Skin of body (tissue), 2 donors: ENCODE results near the gene JAZF1. TPM values are rescaled to one million over a fixed set of nuclear protein-coding genes. Genes with fewer than 3 reads are reported as not detected.

ENCODE experiments used
- DNase-seq: peaks from one replicate; lab custom pipeline; 2025; lab: John Stamatoyannopoulos, UW
- total RNA-seq: library from RNA; depleted of rRNA; stranded (reverse); fragments of >200 nt; gene quantifications from one replicate; pipeline ENCODE4 v1.2.3, GENCODE V29; 2014

The JAZF1 gene
- total RNA-seq, 1 donor from 2014 or later, result 22.1 TPM

DNA sequence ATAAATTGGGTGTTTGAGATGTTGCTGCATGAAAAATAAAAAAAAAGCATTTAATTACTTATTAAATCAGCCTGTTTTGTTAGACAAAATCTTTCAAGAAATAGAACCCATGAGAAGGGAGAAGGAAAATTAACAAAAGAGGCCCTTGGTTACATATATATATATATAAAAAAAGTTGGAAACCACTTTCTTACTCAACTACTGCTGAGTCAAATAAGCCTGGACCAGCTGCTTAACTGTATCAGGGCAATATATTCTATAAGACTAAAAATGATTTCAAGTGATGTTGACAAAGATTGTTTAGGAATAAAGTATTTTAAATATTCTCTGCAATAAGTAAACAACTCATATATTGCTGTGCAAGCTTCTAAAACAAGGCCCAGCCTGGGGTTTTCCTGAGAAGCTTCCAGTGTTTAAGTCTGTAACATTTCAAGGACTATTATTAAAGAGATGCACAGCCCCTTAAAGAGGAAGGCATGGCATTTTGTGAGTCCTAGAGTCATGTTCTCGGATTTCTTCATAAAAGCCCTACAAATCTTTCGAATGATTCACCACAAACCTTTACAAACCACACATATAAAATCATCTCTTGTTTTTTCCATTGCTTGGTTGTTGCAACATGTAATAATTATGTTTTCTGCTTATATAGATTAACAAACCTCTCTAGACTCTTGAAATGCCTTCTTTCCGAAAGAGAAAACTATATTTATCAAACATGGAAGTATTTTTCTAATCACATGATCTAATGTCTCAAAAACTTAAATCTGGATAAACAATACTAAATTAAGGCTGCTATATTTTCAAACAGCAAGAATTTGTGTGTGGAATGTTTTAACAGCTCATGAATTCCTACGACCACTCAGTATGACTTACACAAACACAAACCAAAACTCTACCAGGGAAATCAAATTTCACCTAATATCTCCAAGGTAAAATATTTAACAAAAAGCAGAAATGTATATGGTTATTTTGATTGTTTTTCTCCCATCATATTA, 14.3 kb downstream of the JAZF1 start:
- no peak for DNase-seq

DNA sequence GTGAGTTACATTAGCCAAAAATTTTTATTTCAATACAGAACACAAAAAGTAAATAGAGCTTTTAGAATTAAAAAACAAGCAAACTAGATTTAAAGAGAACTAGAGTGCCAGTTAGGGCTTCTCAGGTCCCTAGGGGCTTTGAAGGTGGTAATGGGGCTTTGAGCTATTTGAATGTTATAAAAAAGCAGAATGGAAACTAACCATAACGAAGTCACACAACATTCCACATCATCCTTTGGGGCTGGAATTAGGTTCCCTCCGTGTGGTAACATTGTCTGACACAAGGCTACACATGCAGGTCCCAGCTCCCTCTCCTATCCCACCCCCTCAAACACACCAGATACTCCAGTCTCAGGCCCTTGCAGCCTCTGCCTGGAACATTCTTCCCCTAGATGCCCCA, 15.3 kb downstream of the JAZF1 start:
- no peak for DNase-seq

DNA sequence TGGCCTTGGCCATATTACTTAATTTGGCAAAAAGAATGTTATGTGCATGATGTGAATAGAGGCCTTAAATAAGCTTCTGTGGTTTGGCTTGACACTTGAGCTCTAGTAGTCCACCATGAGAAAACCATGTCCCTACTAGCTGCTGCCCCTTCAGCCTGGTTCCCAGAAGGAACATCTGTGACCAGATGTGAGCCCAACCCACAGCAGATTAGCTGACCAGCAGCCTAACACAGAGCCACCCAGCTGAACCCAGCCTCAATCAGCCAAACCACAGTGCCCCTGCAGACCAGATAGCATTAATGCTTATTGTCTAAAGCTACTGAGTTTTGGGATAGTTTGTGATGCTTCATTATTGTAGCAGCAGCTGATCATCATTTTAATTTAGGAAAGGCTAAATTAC, 16.6 kb downstream of the JAZF1 start:
- no peak for DNase-seq

DNA sequence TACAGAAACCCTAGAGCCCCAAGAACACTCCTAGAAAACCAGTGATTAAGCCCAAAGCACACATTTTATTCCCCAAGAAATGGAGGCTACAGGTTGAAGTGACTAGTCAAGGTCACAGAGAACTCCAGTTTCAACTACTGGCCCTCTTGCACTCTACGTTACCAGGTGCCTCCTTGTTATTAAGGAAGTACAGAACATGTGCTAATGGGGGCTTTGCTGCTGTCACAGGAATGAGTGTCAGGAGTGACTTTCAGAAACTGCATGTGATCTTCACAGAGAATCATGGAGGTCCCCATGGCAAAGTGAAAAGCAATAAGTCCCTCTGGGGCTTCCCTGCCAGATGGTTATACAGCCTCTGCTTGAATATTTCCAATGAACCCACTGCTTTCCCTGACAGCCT, 19.3 kb downstream of the JAZF1 start:
- DNase-seq, result no peak

DNA sequence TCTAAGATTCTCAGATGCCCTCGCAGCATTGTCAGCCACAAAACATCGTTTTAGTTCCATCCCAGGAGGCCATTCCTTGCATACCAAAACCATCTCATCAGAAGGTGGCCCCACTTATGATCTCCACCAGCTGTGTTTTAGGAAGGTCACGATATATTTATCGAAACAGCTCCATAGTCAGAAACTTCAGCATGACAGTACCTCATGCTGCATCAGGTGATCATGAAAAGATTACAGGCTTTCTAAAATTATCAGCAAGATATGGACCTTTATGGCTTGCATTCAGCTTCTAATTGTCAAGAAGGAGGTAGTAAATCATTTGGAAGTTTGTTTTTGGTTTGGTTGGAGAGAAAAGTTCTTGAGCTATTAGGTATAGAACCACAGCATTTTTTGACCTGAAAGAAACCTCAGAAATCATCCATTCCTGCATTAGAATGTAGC, 20.0 kb downstream of the JAZF1 start:
- no peak for DNase-seq

DNA sequence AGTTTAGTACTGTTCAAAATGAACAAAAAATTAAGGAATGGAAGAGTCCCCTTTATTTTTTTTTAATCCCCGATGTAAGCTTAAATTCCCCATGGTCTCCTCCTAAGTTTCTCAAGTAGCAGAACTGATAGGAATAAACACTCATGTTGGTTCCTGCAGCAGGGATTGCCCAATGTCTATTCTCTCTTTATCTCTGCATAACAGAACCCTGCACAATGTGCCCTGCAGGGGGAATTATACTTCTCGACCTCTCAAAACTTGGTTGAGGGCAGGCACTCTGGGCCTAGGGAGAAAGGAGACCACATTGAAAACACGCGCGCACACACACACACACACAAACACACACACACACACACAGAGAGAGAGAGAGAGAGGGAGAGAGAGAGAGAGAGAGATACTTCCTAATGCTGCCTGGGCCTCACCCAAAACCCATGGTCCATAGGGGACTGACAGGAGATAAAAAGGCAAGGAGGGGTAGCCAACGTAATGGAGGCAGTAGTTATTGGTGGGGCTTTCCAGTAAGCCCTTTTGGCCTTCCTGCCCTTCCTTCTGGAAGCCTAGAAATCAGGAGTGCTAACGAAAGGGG, 22.7 kb downstream of the JAZF1 start:
- DNase-seq, result no peak

DNA sequence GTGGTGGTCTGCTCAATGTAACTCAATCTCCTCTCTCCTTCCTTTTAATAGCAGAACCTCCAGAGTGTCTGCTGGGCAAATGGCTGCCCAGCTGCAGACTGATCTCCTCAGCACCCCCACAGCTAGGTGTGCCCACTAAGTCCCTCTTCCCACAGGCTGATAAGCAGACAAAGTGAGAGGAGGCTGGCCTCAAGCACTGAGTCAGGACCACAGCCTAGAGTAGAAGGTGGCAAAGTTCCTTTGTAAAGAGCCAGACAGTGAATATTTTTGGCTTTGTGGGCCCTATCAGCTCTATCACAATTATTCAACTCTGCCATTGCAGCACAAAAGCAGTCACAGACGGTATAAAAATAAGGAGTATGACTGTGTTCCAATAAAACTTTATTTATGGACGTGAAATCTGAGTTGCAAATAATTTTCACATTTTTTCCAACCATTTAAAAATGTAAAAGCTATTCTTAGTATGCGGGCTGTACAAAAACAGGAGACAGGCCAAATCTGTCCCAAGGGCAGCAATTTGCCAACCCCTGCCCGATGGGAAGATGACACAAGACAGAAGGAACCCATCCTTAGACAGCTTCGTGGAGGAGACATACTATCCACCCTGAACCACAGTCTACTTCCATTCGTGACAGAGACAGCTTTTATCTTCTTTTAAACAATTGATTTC, 23.4 kb downstream of the JAZF1 start:
- DNase-seq, result no peak

DNA sequence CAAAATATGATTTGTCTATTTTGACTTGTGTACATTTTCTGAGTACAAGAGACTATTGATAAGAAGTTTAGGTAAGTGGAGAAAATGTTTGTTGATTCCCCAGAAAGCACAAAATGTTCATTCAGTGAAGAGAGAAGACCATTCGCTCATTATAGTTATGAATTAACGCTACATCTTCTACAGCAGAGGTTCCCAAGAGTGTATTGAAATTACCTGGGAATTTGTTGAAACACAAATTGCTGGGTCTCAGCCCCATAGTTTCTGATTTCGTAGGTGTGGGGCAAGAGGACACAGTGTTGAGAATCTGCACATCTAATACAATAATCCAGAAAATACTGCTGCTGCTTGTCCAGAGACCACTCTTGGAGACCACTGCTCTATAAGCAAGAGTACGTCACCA, 24.2 kb downstream of the JAZF1 start:
- DNase-seq, result no peak

DNA sequence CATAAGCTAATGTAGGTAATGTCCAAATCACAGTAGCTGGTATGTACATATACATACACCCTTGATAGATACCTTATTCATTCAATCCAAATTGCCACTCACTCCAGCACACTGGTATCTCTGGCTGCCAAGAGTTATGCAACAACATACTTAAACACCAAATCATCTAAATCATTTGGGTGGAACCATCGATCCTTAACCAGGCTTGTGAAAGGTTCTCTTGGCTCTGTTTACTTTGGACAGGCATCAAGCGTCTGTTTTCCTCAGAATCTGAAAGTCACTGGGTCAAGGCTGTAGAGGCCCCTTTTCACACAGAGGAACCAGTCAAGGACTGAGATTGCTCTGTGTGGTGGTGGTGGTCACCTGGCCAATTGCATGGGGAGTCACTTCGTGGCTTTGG, 24.6 kb downstream of the JAZF1 start:
- DNase-seq, result no peak

DNA sequence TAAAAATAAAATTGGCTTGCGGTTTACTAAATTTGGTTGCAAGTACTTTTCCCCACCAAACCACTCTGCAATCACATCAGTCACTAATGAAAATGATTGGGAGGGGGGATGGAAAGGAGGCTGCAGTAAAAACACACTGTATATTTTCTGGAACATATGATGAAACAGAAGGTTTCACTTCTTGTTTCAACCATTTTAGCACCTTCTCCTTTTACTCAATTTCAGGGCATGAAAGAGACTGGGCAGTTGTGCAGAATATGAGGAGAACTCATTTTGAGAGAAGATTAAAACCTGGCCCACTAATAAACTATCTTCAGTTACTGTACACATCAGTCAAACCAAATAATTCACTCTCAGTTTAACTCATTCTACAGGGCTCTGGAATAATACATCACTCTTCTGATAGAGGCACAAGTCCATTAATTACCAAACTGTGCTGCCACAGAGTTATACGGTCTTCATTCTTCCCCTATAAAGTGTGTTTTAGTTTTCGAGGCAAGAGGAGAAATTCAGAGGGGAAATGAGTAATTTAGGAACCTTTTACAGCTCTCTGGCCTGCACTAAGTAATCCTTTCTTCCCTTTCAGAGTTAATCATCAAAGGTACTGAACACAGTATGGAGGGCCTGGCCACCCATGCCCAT, 25.5 kb downstream of the JAZF1 start:
- no peak for DNase-seq

DNA sequence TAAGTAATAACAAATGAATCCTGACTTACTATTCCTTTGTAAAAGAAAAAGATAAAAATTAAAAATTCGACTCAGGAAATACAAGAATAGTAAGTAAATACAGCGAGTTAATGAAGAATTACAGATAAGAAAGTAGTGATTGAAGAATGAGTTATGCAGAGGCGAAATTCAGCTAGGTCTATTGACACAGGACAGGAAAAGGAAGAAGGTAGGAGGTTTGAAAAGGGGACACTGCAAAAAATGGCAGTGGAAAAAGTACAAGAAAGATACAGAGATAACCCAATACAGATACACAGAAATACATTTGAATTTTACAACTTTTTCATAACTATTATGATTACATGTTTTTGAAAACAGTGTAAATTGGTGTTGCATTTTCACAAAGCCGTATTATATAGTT, 28.0 kb downstream of the JAZF1 start:
- DNase-seq, result no peak

DNA sequence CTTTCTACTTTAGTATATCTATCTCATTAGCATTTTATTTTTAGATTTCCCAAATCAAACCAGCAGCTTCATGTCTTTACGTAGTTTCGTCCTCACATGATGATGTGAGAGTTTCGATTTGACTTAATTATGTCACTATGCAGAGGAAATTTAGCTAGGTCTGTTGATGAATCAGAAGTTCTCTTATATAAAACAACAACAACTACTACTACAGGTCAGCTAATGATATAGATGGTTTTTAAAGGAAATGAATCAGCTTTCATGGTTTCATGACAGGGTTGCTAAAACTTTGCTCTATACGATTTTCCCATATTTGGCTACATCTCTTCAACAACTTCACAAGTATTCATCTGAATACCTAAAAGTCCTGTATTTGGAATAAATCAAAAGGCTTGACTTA, 28.6 kb downstream of the JAZF1 start:
- DNase-seq, result no peak

DNA sequence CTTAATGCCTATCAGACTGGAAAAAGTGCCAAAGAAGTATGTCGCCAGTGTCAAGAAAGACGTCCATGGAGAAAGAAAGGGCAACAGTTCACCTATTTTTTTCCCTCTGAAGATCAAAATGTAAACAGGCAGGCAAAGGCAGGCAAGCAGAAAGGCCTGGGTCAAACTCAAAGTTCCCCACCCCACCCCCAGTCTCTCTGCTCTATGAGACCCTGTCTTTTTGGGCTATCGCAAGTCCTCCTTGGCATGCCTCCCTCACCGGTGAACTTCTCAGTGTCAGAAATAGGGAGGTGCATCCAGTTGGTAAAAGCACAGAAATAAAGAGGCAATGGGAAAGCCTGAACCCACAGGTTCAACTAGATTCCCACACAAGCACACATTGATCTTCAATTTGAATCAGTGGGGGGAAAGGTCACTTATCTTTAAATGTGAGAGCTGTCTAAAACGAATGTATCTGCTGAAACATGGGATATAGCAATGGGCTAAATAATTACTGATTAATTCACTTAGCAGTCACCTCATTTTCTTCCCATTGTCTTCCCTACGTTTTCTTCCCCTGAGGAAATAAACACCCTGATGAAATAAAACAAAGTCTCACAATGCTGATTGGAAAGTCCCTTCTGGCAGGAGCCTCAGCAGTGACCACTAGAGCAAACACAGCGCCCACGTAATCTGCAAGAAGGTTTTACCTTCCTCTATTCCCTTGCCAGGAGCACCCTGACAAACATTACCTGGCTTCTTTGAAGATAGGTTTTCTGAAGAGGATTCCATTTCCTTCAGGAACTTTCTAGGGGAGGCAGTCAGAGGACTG, 31.1 kb downstream of the JAZF1 start:
- no peak for DNase-seq

DNA sequence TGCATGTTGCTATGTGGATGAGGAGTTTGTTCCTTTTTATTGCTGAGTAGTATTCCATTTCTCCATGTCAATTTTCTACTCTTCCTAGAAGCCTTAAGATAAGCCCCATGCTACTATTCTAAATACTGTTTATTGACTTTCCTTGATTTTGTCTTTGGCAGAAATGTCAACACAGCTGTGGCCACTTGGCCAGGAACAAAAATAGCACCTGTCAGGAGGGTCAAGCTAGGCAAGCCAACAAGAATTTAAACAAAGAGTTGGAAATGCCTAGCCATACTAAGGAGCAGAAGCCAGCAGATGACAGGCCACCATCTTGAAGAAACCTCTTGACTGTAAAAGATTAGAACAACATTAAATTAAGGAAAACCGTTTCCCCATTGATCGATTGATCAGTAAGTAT, 34.7 kb downstream of the JAZF1 start:
- no peak for DNase-seq

DNA sequence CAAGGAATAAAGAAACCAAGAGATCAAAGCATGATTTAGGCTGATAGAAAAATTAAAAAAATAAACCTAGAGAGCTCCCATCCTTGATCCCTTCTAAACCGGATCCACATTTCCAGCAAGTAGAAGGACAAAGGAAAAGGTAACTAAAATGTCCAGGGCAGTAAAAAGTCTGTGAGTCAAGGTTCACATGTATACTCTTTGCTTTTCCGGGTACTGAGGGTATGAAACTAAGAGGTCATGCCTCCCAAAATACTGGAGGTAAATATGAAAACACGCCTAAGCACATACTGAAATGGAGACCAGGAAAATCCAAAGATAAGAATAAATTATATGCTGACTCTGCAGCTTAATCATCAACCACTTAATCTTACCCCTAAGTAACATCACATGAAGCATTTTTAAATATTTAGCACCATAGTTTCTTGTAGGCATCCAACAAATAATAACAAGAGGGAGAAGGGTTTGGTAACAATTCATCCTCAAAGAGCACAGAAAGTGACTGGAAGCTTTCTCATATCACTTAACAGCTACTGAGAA, 35.4 kb downstream of the JAZF1 start:
- DNase-seq, result no peak

DNA sequence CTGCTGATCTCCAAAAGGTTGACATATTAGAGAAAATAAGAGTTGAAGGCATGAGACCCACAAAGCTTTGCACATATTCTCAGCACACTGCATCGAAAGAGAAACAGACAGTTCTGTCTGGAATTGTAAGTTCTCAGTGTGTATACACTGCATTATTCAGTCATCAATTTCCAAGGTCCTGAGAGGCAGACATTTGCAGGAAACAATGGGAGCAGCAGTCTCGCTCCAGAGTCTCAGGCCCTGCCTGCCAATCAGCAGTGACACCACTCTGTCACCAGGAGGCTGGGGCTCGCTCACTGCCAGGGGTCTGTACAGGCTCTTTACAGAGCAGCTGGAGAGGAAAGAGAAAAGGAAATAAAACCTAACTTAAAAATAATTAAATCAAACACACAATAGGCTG, 36.3 kb downstream of the JAZF1 start:
- DNase-seq, result no peak

DNA sequence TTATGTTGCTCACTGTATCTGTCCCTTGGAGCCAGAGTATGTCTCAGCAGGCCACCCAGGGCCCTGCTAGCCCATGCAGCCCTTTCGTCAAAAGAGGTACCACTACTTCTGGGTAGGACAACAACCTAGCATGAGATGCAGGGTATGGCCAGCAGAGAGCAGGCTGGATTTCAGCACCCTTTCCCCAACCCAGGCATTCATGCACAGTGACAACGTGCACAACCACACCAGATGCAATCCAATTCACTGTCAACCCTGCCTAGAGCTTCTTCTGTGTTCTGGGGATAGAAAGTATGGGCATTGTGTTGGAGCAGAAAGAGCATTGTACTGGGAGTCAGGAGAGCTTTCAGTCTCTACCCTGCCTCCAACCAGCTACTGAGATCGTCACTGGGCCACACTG, 37.9 kb downstream of the JAZF1 start:
- DNase-seq, result no peak

DNA sequence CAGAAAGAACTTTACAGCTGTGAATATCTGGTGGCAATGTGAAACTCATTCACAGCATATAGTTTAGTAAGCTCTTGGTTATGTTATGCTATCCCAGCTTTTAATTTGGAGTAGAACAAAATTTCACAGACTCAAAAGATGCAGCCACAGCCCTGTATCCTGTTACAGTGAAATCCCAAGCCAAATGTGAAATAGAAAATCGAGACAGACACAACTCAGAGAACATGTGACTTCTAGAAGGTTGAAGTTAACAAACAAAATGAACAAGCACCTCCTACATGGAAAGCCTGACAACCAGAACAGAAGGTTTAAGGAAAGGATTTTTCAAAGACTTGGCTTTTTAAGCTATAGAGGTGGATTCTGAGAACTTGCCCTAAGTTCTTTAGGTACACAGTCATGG, 39.6 kb downstream of the JAZF1 start:
- DNase-seq, result no peak

DNA sequence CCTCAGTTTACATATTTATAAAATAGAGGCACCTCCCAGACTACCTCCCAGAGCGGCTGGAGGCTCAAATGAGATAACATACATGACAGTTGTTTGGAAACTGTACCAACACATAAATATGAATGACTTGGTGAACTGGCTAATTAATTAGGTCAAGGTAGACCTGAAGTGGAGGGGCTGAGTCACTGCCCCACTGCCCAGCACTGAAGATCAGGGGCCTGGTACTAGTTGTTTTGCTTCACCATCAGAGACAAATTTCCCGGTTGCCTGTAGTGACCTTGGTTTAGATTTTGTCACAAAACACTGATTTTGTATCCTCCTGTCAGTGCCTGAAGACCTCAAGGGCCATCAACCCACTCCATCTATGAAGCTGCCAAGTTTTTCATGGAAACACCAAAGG, 41.8 kb downstream of the JAZF1 start:
- no peak for DNase-seq

DNA sequence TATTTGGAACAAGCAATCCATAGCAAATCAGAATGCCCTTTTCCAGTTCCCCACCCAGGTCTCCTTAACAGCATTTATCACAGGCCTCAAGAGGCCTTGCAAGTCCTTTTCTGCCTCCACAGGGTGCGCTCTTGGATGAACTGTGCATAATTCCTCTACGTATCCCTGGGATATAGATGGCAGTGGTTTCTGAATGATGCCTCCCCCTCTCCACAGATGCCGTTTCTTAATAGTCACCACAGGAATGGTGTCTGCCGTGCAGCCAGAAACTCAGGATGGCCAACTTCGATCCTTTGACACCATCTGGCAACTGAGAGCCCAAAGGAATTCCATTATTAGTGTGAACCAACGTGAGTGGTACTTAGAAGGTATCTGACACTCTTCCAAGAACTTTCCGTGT, 43.1 kb downstream of the JAZF1 start:
- DNase-seq, result no peak

DNA sequence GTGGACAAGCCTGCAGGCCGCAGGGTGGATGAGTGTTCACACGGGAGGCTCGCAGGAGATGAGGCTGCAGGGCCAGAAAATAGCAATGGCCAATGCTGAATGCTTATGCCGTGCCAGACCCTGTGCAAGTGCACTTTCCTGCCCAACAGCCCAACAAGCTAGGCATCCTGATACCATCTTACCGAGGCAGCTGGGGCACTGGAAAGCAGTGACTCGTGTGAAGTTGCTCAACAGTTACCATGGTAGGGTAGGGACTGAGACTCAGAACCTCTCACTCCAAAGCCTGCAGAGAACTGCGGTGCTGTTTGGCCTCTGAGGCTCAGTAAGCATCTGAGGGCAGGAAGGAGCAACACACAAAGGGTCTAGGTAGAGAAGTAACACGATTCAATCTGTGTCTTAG, 43.7 kb downstream of the JAZF1 start:
- no peak for DNase-seq
